Stimulated activated CD4-positive, alpha-beta T cell treated with anti-CD3 and anti-CD28 coated beads, Interleukin-15, amount 100 ng/mL, for 1 hour (primary cell): ENCODE results near the gene B3GALNT1.
"Not testable (repeated sequence)": the region's sequence is repeated elsewhere in the genome, so short reads cannot be mapped to it uniquely, and the experiment has no call there.

Experiments
- DNase-seq, 2 donors: peaks; one replicate each; pipeline ENCODE4 v3.0.0-alpha.2; 2020; ENCODE audit warnings: low read depth in 1 of 2, low spot score in 1 of 2

B3GALNT1 gene

DNA sequence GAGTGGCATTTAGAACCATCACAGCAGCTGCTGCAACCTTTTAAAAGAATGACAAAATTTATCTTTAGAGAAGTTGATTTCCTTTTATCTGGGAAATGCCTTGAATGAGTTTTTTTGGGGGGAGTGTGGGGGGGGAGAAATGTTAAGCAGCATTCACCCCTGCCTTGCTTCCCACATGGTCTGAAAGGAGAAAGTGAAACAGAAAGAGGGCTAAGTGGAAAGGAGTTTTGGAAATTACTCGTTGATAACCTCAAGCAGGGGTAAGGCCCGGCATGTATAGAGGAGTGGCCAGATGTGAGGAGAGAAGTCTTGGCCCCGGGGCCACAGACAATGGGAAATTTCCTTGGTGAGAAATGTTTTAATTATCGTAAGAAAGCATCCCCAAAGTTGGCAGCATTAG lies 23.5 kb downstream of the B3GALNT1 start:
- no peak for DNase-seq

GRCh38 chr3:161073181-161073580 lies 32.0 kb downstream of the B3GALNT1 start:
- DNase-seq, result no peak

- DNase-seq, result no peak
These were observed 32.4 kb downstream of the B3GALNT1 start for GRCh38 chr3:161072751-161073150.

DNA sequence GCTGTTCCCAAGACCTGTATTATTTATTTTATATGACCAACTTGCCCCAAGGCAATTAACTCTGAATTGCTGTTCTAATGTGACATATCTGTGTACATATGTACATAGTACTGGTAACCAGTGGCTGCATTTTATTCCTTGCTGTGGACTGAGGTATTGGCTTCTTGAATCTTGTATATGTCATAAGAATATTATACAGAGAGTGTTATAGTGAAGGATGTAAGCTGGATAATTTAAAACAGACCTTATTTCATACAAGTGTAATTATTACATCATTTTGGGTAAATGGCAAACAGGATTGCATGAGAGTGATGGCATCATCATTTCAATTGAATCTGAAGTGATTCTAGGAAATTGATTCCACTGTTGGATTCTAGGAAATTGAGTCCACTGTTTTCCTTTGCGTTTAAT lies 32.9 kb downstream of the B3GALNT1 start:
- no peak for DNase-seq

DNA sequence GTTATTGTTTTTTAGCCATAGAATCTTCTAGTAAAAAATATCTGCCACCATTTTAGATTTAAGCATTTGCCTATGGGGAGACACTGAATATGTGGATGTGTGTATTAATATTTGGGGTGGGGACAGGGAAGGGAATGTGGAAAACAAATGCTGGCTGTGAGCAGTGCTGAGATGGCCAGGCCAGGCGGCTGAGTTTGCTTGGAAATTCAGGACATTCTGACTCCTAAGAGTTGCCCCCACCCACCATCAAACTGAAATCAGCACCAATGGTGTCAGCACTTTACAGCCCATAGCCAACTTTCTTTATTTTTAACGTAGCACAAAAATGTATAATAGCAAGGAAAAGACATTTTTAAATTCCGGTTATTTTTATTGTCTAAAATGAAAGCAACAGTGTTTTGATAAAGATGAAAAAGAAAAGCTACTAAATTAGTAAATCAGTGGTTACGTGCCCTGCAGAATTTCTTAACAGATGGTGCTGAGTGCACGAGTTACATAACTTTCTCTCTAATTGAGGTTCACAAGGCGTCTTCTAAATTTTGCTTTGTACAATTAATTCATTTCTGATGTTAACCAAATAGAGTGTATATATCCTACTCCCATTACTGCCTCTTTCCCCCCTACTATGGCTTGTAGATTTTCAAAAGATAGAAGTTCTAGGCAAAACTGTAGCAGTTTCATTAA lies 34.0 kb downstream of the B3GALNT1 start:
- DNase-seq, result no peak

- no peak for DNase-seq
These were observed 34.8 kb downstream of the B3GALNT1 start for GRCh38 chr3:161070252-161070930.

DNA sequence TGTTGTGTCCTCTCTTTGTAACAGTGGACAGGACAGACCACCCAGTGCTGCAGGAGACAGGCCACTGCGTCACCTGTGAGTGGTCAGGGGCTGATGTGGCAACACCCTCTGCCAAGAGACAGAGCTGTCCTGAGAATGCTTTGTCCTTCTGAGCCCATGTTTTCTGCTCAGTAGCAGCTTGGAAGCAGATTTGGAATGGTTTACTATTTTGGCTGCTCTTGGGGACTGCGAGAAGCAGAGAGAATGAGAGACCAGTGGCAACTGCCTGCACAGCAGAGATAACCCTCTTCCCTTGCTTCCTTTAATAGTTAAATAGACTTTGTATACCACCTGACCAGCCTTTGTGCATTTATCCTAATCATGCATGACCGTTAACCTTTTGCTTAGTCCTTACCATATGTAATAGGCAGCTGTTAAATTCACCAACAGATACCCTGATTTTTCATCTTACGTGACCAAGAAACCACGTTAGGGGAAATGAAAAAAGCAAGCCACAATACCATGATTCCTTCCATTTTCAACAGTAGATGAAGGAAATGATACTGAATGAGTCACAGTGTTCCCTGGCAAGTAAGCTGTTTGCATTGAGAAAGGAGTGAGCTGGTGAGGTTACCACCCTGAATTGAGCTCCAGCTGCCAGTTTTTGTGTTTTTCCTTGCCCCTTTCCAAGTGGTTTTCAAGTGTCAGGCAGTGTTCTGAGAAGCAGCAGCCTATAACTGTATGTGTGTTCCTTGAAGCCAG lies 35.5 kb downstream of the B3GALNT1 start:
- DNase-seq, result no peak

DNA sequence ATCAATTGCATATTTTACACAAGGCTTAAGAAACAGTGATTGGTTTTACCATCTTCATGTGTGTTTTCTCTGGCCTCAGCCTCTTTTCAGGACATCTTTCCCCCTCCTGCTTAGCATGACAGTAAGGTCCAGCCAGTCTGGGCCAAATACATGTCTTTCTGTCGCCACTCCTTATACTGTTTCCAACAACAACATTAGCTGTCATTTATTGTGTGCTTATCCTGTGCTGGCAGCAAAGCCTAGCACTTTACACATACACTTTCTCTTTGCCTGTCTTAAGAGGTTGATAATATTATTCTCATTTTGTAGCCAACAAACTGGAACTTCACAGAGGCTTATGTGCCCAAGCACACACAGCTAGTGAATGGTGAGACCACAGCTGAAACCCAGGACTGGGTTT lies 37.8 kb downstream of the B3GALNT1 start:
- no peak for DNase-seq

GRCh38 chr3:161066930-161067329 lies 38.2 kb downstream of the B3GALNT1 start:
- no peak for DNase-seq

DNA sequence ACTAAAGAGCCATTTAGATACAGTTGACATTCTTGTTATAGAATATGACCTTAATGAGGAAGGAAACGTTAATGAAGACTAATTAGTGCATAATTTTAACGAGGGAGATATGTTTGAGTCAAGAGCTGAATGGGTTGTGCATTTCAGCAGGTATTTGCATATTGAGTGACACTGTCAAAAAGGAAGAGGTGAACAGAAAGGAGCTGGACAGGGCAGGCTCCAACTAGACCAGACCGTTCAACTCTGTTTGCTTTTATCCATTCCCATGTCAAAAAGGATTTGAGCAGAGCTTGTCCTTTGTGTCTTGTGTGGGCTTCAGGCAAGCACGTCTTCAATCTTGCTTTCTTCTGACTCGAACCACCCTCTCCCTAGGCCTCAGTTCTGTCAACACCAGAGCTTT lies 40.7 kb downstream of the B3GALNT1 start:
- DNase-seq, result no peak

- DNase-seq, result no peak
These were observed 50.1 kb downstream of the B3GALNT1 start for GRCh38 chr3:161054860-161055604.

GRCh38 chr3:161051856-161052255 lies 53.3 kb downstream of the B3GALNT1 start:
- DNase-seq, result no peak

GRCh38 chr3:161050935-161051334 lies 54.2 kb downstream of the B3GALNT1 start:
- DNase-seq, result no peak

DNA sequence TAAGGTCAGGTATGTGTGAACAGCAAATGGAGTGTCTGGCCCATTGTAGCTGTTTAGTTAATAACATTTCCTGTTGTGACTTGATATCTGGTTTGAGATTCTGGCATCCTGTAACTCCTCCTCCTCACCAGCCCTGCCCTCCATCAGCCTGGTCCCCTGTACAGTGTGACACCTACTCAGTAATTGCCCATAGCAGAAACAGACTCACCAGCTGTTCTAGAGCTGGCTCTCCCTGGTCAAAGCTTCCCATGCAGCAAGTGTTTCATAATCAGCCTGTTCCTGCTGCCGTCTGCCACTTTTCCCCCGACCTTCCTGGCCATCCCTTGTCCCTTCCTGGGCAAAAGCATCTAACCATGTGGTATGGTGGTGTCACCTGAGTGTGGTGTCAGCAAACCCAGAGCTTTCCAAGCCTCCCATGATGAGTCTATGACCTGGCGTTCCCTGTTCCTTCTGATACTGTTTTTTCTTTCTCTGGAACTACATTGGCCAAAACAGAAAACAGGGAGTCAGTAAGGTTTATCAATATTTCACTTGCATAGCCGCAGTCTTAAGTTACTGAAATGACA lies 55.4 kb downstream of the B3GALNT1 start:
- no peak for DNase-seq

- DNase-seq, result no peak
These were observed 61.7 kb downstream of the B3GALNT1 start for GRCh38 chr3:161043336-161044035.

GRCh38 chr3:161042023-161042501 lies 63.1 kb downstream of the B3GALNT1 start:
- DNase-seq, result no peak

- no peak for DNase-seq
These were observed 66.4 kb downstream of the B3GALNT1 start for GRCh38 chr3:161038725-161039124.

DNA sequence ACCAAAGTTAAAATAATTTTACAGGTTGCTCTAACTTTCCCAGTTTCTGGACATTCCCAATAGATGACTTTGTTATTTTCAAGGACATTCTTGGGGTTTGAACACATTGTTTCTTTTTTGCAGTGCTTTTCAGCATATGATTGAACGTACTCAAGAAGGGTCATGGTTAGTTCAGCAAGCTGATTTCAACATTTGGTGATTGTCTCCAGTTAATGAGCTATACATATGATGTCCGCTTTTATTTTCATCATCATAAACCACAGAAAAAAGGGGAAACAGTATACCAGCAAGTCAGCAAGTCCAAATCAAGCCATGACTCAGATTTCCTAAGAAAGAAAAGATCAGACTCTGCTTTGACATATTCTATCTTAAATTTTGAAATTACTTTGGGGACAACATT lies 69.4 kb downstream of the B3GALNT1 start:
- DNase-seq, result no peak

DNA sequence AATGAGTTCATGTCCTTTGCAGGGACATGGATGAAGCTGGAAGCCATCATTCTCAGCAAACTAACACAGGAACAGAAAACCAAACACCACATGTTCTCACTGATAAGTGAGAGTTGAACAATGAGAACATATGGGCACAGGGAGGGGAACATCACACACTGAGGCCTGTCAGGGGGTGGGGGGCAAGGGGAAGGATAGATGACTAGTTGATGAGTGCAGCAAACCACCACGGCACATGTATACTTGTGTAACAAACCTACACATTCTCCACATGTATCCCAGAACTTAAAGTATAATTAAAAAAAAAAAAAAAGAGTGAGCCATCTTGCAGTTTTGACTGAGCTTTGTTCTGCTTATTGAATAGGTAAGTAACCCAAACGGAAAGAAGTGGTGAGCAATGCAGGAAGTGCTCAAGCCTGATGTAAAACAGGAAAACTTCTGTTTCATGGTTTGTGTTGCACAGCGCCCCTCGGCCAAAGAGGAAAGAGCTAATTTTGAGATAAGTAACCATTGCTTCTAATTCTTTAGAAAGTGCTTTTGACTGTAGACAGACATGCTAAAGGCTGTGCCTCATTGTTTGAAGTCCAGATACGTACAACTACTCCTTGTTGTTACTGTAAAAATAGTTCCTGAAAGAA lies 70.1 kb downstream of the B3GALNT1 start:
- not testable (repeated sequence) for DNase-seq
